ENCODE results near the gene DCUN1D5. TPM values are rescaled to one million over a fixed set of nuclear protein-coding genes. Genes with fewer than 3 reads are reported as not detected.

Gene DCUN1D5
- total and polyA plus RNA-seq, 2 of the 13 experiments (the other 11 are each of a cell fraction or from before 2014, with no cell fraction given): 32.9 to 46.7 TPM

DNA sequence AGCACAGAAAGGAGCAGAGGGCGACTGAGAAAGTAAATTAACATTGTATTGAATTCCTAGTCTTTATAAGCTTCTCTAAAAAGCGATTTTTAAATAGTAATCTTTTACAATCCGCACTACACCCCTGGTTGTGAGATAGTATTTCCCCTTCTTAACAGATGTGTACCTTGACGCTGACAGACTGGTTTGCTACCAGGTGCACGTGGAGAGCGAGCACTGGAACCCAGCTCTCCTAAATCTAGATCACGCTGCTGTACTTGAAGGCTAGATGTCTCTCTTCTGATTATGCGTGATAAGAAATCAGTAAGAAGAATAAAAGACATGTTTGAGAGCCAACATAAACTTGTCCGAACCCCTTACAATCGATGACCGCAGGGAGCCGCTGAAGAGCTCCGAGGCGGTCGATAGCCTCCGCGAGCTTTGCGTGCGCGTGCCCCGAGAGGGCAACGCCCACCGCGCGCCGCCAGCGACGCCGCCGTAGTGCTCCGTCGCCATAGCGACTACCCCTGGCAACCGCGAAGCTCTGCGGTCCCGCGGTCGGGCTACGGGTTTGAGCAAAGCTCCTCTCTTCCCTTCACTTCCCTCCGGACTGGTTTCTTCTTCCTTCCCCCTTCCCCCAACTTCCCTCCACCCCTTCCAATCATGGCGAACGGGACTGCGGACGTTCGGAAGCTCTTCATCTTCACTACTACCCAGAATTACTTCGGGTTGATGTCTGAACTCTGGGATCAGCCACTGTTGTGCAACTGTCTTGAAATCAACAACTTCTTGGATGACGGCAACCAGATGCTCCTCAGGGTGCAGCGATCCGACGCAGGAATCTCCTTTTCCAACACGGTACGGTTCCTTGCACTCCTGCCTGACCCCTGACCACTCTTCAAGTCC is 17.2 kb upstream of the DCUN1D5 start, which contains the start of gene DYNC2H1 (continued):
- TF ChIP-seq, protein P1, sequence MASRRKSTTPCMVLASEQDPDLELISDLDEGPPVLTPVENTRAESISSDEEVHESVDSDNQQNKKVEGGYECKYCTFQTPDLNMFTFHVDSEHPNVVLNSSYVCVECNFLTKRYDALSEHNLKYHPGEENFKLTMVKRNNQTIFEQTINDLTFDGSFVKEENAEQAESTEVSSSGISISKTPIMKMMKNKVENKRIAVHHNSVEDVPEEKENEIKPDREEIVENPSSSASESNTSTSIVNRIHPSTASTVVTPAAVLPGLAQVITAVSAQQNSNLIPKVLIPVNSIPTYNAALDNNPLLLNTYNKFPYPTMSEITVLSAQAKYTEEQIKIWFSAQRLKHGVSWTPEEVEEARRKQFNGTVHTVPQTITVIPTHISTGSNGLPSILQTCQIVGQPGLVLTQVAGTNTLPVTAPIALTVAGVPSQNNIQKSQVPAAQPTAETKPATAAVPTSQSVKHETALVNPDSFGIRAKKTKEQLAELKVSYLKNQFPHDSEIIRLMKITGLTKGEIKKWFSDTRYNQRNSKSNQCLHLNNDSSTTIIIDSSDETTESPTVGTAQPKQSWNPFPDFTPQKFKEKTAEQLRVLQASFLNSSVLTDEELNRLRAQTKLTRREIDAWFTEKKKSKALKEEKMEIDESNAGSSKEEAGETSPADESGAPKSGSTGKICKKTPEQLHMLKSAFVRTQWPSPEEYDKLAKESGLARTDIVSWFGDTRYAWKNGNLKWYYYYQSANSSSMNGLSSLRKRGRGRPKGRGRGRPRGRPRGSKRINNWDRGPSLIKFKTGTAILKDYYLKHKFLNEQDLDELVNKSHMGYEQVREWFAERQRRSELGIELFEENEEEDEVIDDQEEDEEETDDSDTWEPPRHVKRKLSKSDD (CRISPR knock-in tag; IDR thresholded peaks at IDR 0.05; ENCODE audit: low read depth): no peak
- TF ChIP-seq ZNF570 (CRISPR knock-in tag; IDR thresholded peaks at IDR 0.05; ENCODE audit: borderline replicate concordance) (no peak), ZNF501 (CRISPR knock-in tag; IDR thresholded peaks at IDR 0.05) (no peak), AGO1 (IDR thresholded peaks at IDR 0.05; ENCODE audit: low read depth, low read length, poor library complexity, severe bottlenecking) (no peak), MLLT10 (CRISPR knock-in tag; IDR thresholded peaks at IDR 0.05) (no peak), ZNF136 (CRISPR knock-in tag; IDR thresholded peaks at IDR 0.05; ENCODE audit: low read depth) (no peak), TOE1 (CRISPR knock-in tag; IDR thresholded peaks at IDR 0.05) (no peak), BRCA1 (CRISPR knock-in tag; IDR thresholded peaks at IDR 0.05) (no peak), RFX1 (IDR thresholded peaks at IDR 0.05) (peak; percentile 95), ZNF12 (CRISPR knock-in tag; IDR thresholded peaks at IDR 0.05) (peak; percentile 17; the same call in 1 of the 2 replicates), RXRA (CRISPR knock-in tag; IDR thresholded peaks at IDR 0.05) (peak; percentile 61; the same call in 1 of the 2 replicates), ZFP41 (CRISPR knock-in tag; IDR thresholded peaks at IDR 0.05; ENCODE audit: borderline replicate concordance) (no peak), GABPB1 (CRISPR knock-in tag; IDR thresholded peaks at IDR 0.05) (peak; percentile 78), ZNF558 (CRISPR knock-in tag; IDR thresholded peaks at IDR 0.05; ENCODE audit: borderline replicate concordance) (no peak; the same call in 1 of the 2 replicates), ZNF251 (CRISPR knock-in tag; IDR thresholded peaks at IDR 0.05) (no peak)
- TF ChIP-seq, protein P2, sequence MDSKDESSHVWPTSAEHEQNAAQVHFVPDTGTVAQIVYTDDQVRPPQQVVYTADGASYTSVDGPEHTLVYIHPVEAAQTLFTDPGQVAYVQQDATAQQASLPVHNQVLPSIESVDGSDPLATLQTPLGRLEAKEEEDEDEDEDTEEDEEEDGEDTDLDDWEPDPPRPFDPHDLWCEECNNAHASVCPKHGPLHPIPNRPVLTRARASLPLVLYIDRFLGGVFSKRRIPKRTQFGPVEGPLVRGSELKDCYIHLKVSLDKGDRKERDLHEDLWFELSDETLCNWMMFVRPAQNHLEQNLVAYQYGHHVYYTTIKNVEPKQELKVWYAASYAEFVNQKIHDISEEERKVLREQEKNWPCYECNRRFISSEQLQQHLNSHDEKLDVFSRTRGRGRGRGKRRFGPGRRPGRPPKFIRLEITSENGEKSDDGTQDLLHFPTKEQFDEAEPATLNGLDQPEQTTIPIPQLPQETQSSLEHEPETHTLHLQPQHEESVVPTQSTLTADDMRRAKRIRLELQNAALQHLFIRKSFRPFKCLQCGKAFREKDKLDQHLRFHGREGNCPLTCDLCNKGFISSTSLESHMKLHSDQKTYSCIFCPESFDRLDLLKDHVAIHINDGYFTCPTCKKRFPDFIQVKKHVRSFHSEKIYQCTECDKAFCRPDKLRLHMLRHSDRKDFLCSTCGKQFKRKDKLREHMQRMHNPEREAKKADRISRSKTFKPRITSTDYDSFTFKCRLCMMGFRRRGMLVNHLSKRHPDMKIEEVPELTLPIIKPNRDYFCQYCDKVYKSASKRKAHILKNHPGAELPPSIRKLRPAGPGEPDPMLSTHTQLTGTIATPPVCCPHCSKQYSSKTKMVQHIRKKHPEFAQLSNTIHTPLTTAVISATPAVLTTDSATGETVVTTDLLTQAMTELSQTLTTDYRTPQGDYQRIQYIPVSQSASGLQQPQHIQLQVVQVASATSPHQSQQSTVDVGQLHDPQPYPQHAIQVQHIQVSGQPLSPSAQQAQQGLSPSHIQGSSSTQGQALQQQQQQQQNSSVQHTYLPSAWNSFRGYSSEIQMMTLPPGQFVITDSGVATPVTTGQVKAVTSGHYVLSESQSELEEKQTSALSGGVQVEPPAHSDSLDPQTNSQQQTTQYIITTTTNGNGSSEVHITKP (CRISPR knock-in tag; IDR thresholded peaks at IDR 0.05; ENCODE audit: low read depth): peak; percentile 43; the same call in 1 of the 2 replicates
- TF ChIP-seq, protein P3, sequence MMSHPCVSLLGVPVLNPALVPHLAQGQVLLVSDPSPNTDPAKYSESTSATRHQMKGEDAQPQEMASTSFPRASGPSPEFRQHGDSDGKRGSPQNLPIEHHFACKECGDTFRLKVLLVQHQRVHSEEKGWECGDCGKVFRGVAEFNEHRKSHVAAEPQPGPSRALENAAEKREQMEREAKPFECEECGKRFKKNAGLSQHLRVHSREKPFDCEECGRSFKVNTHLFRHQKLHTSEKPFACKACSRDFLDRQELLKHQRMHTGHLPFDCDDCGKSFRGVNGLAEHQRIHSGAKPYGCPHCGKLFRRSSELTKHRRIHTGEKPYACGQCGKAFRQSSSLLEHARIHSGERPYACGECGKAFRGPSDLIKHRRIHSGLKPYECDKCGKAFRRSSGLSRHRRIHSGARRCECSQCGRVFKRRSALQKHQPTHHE (CRISPR knock-in tag; IDR thresholded peaks at IDR 0.05; ENCODE audit: borderline replicate concordance): 0 out of 2 replicates have a peak, but pooled peaks have one; percentile 69
